ENCODE results near the gene RBBP8NL.
"Not testable (repeated sequence)": the region's sequence is repeated elsewhere in the genome, so short reads cannot be mapped to it uniquely, and the experiment has no call there.

Gene RBBP8NL

GRCh38 chr20:62374331-62375152, 52.8 kb downstream of the RBBP8NL start:
- Histone ChIP-seq H3K27me3 (replicated peaks; ENCODE audit: control insufficient read depth, insufficient read depth, low read length, poor library complexity, severe bottlenecking) (peaks cover 2% of the 10 kb centered on the region), H3K9me3 (ENCODE audit: control insufficient read depth, low read length) (no peaks in the 10 kb centered on the region), H3K36me3 (ENCODE audit: control insufficient read depth, insufficient read depth, low read length) (no peaks in the 10 kb centered on the region), H3K4me1 (ENCODE audit: control insufficient read depth, insufficient read depth, low read length, poor library complexity, severe bottlenecking) (no peaks in the 10 kb centered on the region), H3K27ac (ENCODE audit: insufficient read depth, low read length, poor library complexity, severe bottlenecking) (no peak overlapping the region), H3K4me3 (ENCODE audit: insufficient read depth, low read depth, low read length, poor library complexity, severe bottlenecking) (no peak overlapping the region)
- DNase-seq = no peak

- H3K27me3 ChIP-seq (replicated peaks; ENCODE audit: control insufficient read depth, insufficient read depth, low read length, poor library complexity, severe bottlenecking) = peaks cover 11% of the 10 kb centered on the region
- H3K4me3 ChIP-seq (ENCODE audit: insufficient read depth, low read depth, low read length, poor library complexity, severe bottlenecking); H3K36me3 ChIP-seq (ENCODE audit: control insufficient read depth, insufficient read depth, low read length); H3K4me1 ChIP-seq (ENCODE audit: control insufficient read depth, insufficient read depth, low read length, poor library complexity, severe bottlenecking); H3K9me3 ChIP-seq (ENCODE audit: control insufficient read depth, low read length); H3K27ac ChIP-seq (ENCODE audit: insufficient read depth, low read length, poor library complexity, severe bottlenecking); DNase-seq: not testable (repeated sequence)
Observed at GRCh38 chr20:62373631-62374179, 53.6 kb downstream of the RBBP8NL start.

DNA sequence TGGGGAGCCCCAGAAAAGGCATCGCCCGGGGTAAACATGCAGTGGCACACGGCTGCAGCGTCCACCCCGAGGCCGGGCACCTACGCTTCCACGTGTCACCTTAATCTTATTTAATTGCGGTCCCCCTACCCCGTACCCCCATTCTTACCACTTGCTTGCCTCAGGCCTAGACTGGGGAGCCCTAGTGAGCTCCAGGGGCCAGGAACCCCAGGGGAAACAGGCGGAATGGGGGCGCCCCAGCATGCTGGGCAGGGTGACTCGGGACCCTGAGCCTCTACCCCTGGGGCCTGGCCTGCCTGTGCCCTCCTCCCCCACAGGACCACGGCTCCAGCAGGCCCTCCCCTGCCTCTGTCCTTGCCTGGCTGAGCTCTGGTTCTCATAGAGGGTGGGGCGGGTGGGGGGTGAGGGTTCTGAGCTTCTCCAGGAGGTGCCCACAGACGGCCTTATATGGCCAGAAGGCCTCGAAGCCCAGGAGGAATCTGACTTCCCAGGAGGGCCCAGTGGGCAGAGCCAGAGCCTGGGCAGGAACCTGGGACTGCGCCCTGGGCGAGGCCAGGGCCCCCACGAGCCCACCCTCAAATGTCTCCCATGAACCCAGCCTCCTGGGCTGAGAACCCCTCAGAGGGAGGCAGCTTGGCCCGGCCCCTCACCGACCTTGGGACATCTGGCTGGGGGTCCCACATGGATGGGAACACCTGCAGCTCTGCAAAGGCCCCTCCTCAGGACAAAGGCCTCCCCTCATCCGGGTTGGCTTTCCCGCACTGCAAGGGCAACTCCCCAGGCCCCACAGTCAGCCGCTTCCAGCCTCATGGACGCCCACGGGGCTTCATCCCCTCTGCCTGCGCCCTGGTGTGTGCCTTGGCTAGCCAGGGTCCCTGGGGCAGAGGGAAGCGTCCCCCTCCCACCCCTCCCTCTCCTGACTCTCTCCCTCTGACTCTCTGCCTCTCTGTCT, 55.0 kb downstream of the RBBP8NL start:
- no peak overlapping the region for H3K27ac ChIP-seq (ENCODE audit: insufficient read depth, low read length, poor library complexity, severe bottlenecking)
- H3K4me3 ChIP-seq (ENCODE audit: insufficient read depth, low read depth, low read length, poor library complexity, severe bottlenecking) = no peak overlapping the region
- H3K27me3 ChIP-seq (replicated peaks; ENCODE audit: control insufficient read depth, insufficient read depth, low read length, poor library complexity, severe bottlenecking) = peaks cover 24% of the 10 kb centered on the region
- no peaks in the 10 kb centered on the region for H3K36me3 ChIP-seq (ENCODE audit: control insufficient read depth, insufficient read depth, low read length)
- peaks cover 8% of the 10 kb centered on the region for H3K4me1 ChIP-seq (ENCODE audit: control insufficient read depth, insufficient read depth, low read length, poor library complexity, severe bottlenecking)
- no peaks in the 10 kb centered on the region for H3K9me3 ChIP-seq (ENCODE audit: control insufficient read depth, low read length)
- DNase-seq = no peak

DNA sequence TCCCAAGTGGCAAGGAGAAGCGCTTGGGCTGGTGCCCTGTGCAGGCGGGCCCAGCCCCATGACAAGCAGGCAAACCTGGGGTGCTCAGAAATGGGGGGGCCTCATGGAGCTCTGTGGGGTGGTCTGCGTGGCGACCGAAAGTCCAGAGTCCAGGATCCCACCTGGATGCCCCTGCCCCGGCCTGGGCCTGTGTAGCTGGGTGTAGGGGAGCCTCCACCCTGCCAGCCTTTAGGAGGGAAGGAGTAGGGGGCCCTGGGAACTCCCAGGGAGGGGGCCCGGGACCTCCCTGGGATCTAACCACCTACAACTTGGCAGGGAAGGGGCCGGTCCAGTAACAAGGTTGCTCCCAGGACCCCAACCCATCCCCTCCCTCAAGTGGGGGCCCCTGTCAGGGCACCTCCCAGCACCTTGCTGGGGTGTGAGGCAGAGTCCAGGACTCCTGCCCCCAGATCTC, 55.7 kb downstream of the RBBP8NL start:
- Histone ChIP-seq H3K27ac (ENCODE audit: insufficient read depth, low read length, poor library complexity, severe bottlenecking) (no peak overlapping the region), H3K9me3 (ENCODE audit: control insufficient read depth, low read length) (no peaks in the 10 kb centered on the region), H3K4me3 (ENCODE audit: insufficient read depth, low read depth, low read length, poor library complexity, severe bottlenecking) (no peak overlapping the region), H3K36me3 (ENCODE audit: control insufficient read depth, insufficient read depth, low read length) (no peaks in the 10 kb centered on the region), H3K27me3 (replicated peaks; ENCODE audit: control insufficient read depth, insufficient read depth, low read length, poor library complexity, severe bottlenecking) (peaks cover 27% of the 10 kb centered on the region), H3K4me1 (ENCODE audit: control insufficient read depth, insufficient read depth, low read length, poor library complexity, severe bottlenecking) (peaks cover 10% of the 10 kb centered on the region)
- DNase-seq = no peak

DNA sequence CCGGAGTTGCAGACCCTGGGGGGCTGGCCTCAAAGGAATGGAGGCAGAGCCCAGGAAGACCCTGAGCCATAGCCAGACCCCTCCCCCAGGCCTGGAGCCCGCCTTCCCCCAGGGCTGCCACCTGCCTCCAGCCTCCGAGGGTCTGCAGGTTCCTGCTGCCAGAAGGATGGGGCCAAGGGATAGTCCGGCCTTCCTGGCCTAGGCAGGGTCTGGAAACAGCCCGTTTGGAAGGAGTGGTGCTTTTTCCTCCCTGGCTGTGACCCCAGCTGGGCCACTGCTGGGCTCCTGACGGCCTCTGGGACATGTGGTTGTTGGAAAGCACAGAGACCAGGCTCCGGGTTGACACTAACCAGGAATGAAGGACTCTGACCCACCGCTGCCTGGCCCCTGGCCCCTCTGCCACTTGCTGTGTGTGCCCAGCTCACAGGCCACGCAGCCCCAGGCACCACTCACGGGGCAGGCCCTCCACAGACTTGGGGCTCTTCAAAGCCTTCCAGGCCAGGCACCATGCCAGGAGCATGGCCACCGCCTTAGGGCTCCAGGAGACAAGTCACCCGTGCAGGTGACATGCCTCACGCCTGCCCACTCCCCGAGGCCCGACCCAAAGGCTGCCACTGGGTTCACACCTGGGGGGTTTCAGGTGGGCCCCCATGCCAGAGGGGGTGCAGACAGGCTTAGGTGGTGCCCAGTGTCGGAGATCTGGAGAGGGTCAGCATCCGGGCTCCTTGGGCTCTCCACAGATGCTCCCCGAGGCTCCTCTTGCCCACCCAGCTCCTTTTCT, 56.3 kb downstream of the RBBP8NL start:
- no peak overlapping the region for H3K4me3 ChIP-seq (ENCODE audit: insufficient read depth, low read depth, low read length, poor library complexity, severe bottlenecking)
- H3K36me3 ChIP-seq (ENCODE audit: control insufficient read depth, insufficient read depth, low read length) = no peaks in the 10 kb centered on the region
- no peaks in the 10 kb centered on the region for H3K9me3 ChIP-seq (ENCODE audit: control insufficient read depth, low read length)
- H3K27me3 ChIP-seq (replicated peaks; ENCODE audit: control insufficient read depth, insufficient read depth, low read length, poor library complexity, severe bottlenecking) = peaks cover 33% of the 10 kb centered on the region
- no peak overlapping the region for H3K27ac ChIP-seq (ENCODE audit: insufficient read depth, low read length, poor library complexity, severe bottlenecking)
- no peak for DNase-seq
- H3K4me1 ChIP-seq (ENCODE audit: control insufficient read depth, insufficient read depth, low read length, poor library complexity, severe bottlenecking) = peaks cover 16% of the 10 kb centered on the region

DNA sequence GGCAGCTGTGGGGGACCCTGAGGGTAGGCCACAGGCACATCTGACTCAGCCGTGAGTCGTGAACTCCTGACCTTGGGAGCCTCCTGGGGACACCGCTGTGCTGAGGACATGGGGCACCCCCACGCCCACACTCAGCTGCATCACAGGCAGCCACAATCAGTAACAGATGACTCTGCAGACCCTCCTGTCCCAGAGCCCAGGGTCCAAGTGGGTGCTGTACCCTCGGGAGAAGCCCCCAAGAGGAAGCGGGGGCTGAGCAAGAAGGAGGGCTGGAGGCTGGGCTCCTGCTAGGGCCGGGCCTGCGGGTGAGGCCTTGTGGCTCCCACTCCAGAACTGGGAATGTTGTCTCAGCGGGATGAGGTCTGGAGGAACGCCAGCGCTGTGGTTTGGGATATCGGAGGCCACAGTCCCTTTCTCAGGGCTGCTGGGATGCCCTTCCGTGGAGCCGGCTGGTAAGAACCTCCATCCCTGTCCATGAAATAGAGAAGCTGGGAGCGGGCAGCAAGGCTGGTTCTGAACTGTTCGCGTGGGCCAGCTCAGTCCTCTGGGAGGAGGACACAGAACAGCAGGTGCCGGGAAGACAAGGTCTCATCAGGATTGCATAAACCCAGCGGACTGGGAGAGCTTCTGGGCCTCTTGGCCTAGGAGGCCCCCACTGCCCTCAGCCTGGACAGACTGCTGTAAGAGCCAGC, 57.1 kb downstream of the RBBP8NL start:
- H3K27ac ChIP-seq (ENCODE audit: insufficient read depth, low read length, poor library complexity, severe bottlenecking) = no peak overlapping the region
- no peak overlapping the region for H3K4me3 ChIP-seq (ENCODE audit: insufficient read depth, low read depth, low read length, poor library complexity, severe bottlenecking)
- no peaks in the 10 kb centered on the region for H3K36me3 ChIP-seq (ENCODE audit: control insufficient read depth, insufficient read depth, low read length)
- DNase-seq = no peak
- peaks cover 16% of the 10 kb centered on the region for H3K4me1 ChIP-seq (ENCODE audit: control insufficient read depth, insufficient read depth, low read length, poor library complexity, severe bottlenecking)
- no peaks in the 10 kb centered on the region for H3K9me3 ChIP-seq (ENCODE audit: control insufficient read depth, low read length)
- peaks cover 40% of the 10 kb centered on the region for H3K27me3 ChIP-seq (replicated peaks; ENCODE audit: control insufficient read depth, insufficient read depth, low read length, poor library complexity, severe bottlenecking)

- Histone ChIP-seq H3K9me3 (ENCODE audit: control insufficient read depth, low read length) (no peaks in the 10 kb centered on the region), H3K4me3 (ENCODE audit: insufficient read depth, low read depth, low read length, poor library complexity, severe bottlenecking) (no peak overlapping the region), H3K4me1 (ENCODE audit: control insufficient read depth, insufficient read depth, low read length, poor library complexity, severe bottlenecking) (peaks cover 16% of the 10 kb centered on the region), H3K27ac (ENCODE audit: insufficient read depth, low read length, poor library complexity, severe bottlenecking) (no peak overlapping the region), H3K27me3 (replicated peaks; ENCODE audit: control insufficient read depth, insufficient read depth, low read length, poor library complexity, severe bottlenecking) (peaks cover 43% of the 10 kb centered on the region), H3K36me3 (ENCODE audit: control insufficient read depth, insufficient read depth, low read length) (no peaks in the 10 kb centered on the region)
- DNase-seq = no peak
Observed at GRCh38 chr20:62369815-62370114, 57.6 kb downstream of the RBBP8NL start.

GRCh38 chr20:62368976-62369814, 58.1 kb downstream of the RBBP8NL start:
- H3K36me3 ChIP-seq (ENCODE audit: control insufficient read depth, insufficient read depth, low read length) = no peaks in the 10 kb centered on the region
- DNase-seq = no peak
- no peak overlapping the region for H3K27ac ChIP-seq (ENCODE audit: insufficient read depth, low read length, poor library complexity, severe bottlenecking)
- H3K27me3 ChIP-seq (replicated peaks; ENCODE audit: control insufficient read depth, insufficient read depth, low read length, poor library complexity, severe bottlenecking) = peaks cover 43% of the 10 kb centered on the region
- H3K4me3 ChIP-seq (ENCODE audit: insufficient read depth, low read depth, low read length, poor library complexity, severe bottlenecking) = no peak overlapping the region
- no peaks in the 10 kb centered on the region for H3K9me3 ChIP-seq (ENCODE audit: control insufficient read depth, low read length)
- H3K4me1 ChIP-seq (ENCODE audit: control insufficient read depth, insufficient read depth, low read length, poor library complexity, severe bottlenecking) = peaks cover 16% of the 10 kb centered on the region
